SU-DHL-6 (cell line): ENCODE results near the gene UBTFL1.

Source experiments
- H2AFZ ChIP-seq: fragments of 200-600 bp; sonication (generic); 2 replicates; pipeline ENCODE4 v1.6.1; 2014; ENCODE audit warnings: low read depth, mild to moderate bottlenecking, moderate library complexity, mixed read lengths, antibody characterized with exemption, low read length; ENCODE audit not compliant: severe bottlenecking
- H3F3A ChIP-seq: fragments of 200-600 bp; shearing (Covaris generic); 2 replicates; pipeline ENCODE4 v1.6.0; 2016; ENCODE audit warnings: antibody characterized with exemption, mild to moderate bottlenecking; ENCODE audit not compliant: insufficient read depth
- H3K27ac ChIP-seq: fragments of 200-600 bp; sonication (generic); 2 replicates; pipeline ENCODE4 v1.5.1; 2016; ENCODE audit warnings: low read depth, mild to moderate bottlenecking, low read length, moderate library complexity, mixed read lengths
- H3K27me3 ChIP-seq: fragments of 200-600 bp; sonication (generic), shearing (Covaris generic); 2 replicates; pipeline ENCODE4 v1.6.0; 2014; ENCODE audit warnings: mild to moderate bottlenecking, low read length
- H3K36me3 ChIP-seq: fragments of 200-600 bp; sonication (generic); 2 replicates; pipeline ENCODE4 v1.6.1; 2014; ENCODE audit warnings: mild to moderate bottlenecking, low read length, mixed read lengths
- H3K4me2 ChIP-seq: fragments of 300-600, 200-600 bp; shearing (Covaris generic), sonication (generic); 2 replicates; pipeline ENCODE4 v1.6.0; 2014; ENCODE audit warnings: low read length, low read depth, mild to moderate bottlenecking; ENCODE audit not compliant: poor library complexity, severe bottlenecking
- H3K4me3 ChIP-seq: fragments of 200-600 bp; sonication (generic); 2 replicates; pipeline ENCODE4 v1.5.1; 2014; ENCODE audit warnings: antibody characterized with exemption, low read length, mild to moderate bottlenecking, mixed read lengths; ENCODE audit not compliant: insufficient read depth, poor library complexity, severe bottlenecking
- H3K79me2 ChIP-seq: fragments of 200-600 bp; sonication (generic); 2 replicates; pipeline ENCODE4 v1.6.1; 2014; ENCODE audit warnings: mild to moderate bottlenecking, low read length, moderate library complexity; ENCODE audit not compliant: insufficient read depth
- H3K9ac ChIP-seq: fragments of 200-600 bp; sonication (generic); 2 replicates; pipeline ENCODE4 v1.7.0; 2014; ENCODE audit warnings: mild to moderate bottlenecking, low read length
- H3K9me2 ChIP-seq: fragments of 200-600 bp; sonication (generic); replicated peaks from 2 replicates; pipeline ENCODE4 v1.6.1; 2014; ENCODE audit warnings: low read length; ENCODE audit not compliant: insufficient read depth
- H3K9me3 ChIP-seq: fragments of 200-600 bp; sonication (generic); 2 replicates; pipeline ENCODE4 v1.6.1; 2014; ENCODE audit warnings: low read length, mixed read lengths; ENCODE audit not compliant: insufficient read depth
- H4K20me1 ChIP-seq: fragments of 200-600 bp; sonication (generic); 2 replicates; pipeline ENCODE4 v1.6.1; 2014; ENCODE audit warnings: low read depth, mild to moderate bottlenecking, antibody characterized with exemption, low read length, moderate library complexity, mixed read lengths
- EZH2phosphoT487 ChIP-seq: fragments of 200-600 bp; sonication (generic), shearing (Covaris generic); conservative IDR thresholded peaks from 2 replicates; pipeline ENCODE4 v1.6.1; 2018; ENCODE audit warnings: mild to moderate bottlenecking, antibody characterized with exemption, low read length, moderate library complexity, mixed read lengths
- TF ChIP-seq, protein P1 (sequence below): fragments of 200-600 bp; sonication (generic); IDR thresholded peaks from one replicate; pipeline ENCODE4 v1.5.1; 2017; ENCODE audit warnings: antibody characterized with exemption, mild to moderate bottlenecking, low read length, moderate library complexity; ENCODE audit not compliant: insufficient read depth, poor library complexity, severe bottlenecking

Gene UBTFL1

DNA sequence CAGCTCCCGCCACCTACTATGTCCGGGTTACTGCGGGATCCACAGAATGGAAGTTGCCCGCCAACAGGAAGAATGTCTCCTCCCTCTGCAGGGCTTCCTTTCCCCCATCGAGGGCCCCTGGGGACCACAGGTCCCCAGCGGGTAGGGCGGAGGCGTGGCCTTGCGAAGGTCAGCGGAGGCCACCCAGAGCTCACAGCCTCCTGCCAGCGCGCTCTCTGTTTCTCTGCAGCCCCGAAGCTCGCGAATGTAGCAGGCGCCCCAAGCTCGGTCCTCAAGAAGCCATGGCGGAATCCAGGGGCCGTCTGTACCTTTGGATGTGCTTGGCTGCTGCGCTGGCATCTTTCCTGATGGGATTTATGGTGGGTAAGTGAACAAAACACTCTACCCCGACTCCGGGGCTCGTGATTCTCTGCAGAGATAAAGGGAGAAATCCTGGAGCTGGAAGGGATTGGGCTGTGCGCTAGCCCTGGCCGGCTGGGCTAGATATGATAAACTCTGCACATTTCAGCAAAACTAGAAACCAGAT lies 48.8 kb downstream of the UBTFL1 start, which contains the start of gene NAALAD2:
Gene NAALAD2 (plus strand): TSS at position 186 of the 526 bp plus-strand sequence. CDS start 96 bp downstream, at position 282.
- no peak within 1 kb of the TSS for H3K4me3 ChIP-seq
- no peaks in the 10 kb centered on the region for H3K9me2 ChIP-seq
- no peaks in the 10 kb centered on the region for H3F3A ChIP-seq
- H3K9me3 ChIP-seq: no peaks in the 10 kb centered on the region
- H3K36me3 ChIP-seq: no peaks in the 10 kb centered on the region
- no peaks in the 10 kb centered on the region for H3K79me2 ChIP-seq
- H3K4me2 ChIP-seq: no peak within 1 kb of the TSS
- no peaks in the 10 kb centered on the region for H3K27me3 ChIP-seq
- no peak within 1 kb of the TSS for H3K27ac ChIP-seq
- TF ChIP-seq EZH2phosphoT487: no peak
- TF ChIP-seq, protein P1, sequence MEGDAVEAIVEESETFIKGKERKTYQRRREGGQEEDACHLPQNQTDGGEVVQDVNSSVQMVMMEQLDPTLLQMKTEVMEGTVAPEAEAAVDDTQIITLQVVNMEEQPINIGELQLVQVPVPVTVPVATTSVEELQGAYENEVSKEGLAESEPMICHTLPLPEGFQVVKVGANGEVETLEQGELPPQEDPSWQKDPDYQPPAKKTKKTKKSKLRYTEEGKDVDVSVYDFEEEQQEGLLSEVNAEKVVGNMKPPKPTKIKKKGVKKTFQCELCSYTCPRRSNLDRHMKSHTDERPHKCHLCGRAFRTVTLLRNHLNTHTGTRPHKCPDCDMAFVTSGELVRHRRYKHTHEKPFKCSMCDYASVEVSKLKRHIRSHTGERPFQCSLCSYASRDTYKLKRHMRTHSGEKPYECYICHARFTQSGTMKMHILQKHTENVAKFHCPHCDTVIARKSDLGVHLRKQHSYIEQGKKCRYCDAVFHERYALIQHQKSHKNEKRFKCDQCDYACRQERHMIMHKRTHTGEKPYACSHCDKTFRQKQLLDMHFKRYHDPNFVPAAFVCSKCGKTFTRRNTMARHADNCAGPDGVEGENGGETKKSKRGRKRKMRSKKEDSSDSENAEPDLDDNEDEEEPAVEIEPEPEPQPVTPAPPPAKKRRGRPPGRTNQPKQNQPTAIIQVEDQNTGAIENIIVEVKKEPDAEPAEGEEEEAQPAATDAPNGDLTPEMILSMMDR: no peak
- no peaks in the 10 kb centered on the region for H4K20me1 ChIP-seq
- no peak within 1 kb of the TSS for H3K9ac ChIP-seq
- H2AFZ ChIP-seq: no peak within 1 kb of the TSS

DNA sequence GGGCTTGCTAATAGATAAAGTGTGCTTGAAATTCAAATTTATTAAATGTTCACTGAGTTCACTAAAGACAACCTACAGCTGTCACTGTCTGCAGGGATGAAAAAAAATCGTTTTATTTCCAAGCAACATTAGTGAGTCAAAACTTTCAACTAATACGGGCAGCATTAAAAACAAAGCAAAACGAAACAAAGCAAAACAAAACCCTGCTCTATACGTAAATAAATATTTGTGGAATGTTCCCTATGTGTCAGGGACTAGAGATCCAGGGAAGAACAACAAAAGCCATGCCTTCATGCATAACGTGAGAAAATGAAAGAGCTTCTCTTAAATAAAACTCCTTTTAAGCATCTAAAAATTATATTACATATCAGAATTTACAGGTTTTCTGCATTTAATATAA lies 49.3 kb downstream of the UBTFL1 start:
- Histone ChIP-seq H3K4me2 (no peak overlapping the region), H4K20me1 (no peaks in the 10 kb centered on the region), H3K36me3 (no peaks in the 10 kb centered on the region), H2AFZ (no peak overlapping the region), H3K4me3 (no peak overlapping the region), H3K9me3 (no peaks in the 10 kb centered on the region), H3K27ac (no peak overlapping the region), H3K9ac (no peak overlapping the region), H3F3A (no peaks in the 10 kb centered on the region), H3K79me2 (no peaks in the 10 kb centered on the region), H3K27me3 (no peaks in the 10 kb centered on the region), H3K9me2 (no peaks in the 10 kb centered on the region)
- TF ChIP-seq, protein P1: no peak
- TF ChIP-seq EZH2phosphoT487: no peak
